Liver (tissue), 3 donors: ENCODE results near the gene MUSK.

Experiments used
- ATF3 ChIP-seq: IDR thresholded peaks from 2 replicates; pipeline ENCODE4 v1.6.1; 2016; ENCODE audit warnings: antibody characterized with exemption
- CTCF ChIP-seq: fragments of 150-350 bp; IDR thresholded peaks from 2 replicates; pipeline ENCODE4 v1.5.1; 2017; ENCODE audit warnings: improper control_type of control experiment, low read depth, low read length; ENCODE audit not compliant: missing input control
- GABPA ChIP-seq, 2 donors: IDR thresholded peaks in 1 of 2; conservative IDR thresholded peaks in 1 of 2; 2 replicates each; pipeline ENCODE4 v1.6.1; 2016; ENCODE audit warnings: antibody characterized with exemption in 2 of 2, mild to moderate bottlenecking in 1 of 2, moderate library complexity in 1 of 2
- donor health status: healthy.
- donor health status: healthy.

GRCh38 chr9:110762783-110763182, 94.2 kb downstream of the MUSK start:
- TF ChIP-seq CTCF (no peak), GABPA (IDR thresholded peaks at IDR 0.05 in 1 of 2, conservative IDR thresholded peaks at IDR 0.05 in 1 of 2) (no peak), ATF3 (no peak)
